Measurements from ENCODE around the gene RUFY3.
"Not testable (repeated sequence)": the region's sequence is repeated elsewhere in the genome, so short reads cannot be mapped to it uniquely, and the experiment has no call there.

RUFY3 gene

GRCh38 chr4:70721747-70722146, at the start of gene RUFY3:
Gene RUFY3, plus strand, starts transcription at chr4:70721964. Its CDS starts 610 bp downstream, at chr4:70722574.
- DNase-seq = no peak

DNA sequence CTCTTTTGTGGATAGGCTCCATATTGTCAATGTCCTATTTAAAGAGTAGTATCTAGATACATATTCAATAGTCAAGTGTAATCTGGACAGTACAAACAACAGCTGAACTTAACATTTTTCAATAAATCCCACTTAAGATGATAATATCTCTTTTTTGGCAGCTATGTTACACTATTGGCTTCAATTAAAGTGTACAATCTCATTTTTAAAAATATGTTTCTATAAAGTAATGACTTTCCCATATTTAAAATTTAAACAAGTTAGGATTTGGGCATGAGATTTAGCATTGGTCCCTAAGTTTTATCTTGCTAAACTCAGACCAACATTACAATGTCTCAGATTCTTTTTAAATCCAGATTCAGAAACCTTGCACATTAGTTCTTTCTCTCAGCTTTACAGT, 47.6 kb upstream of the RUFY3 start:
- DNase-seq = no peak

- no peak for DNase-seq
Observed at GRCh38 chr4:70674731-70675130, 47.0 kb upstream of the RUFY3 start.

GRCh38 chr4:70676554-70677090, 45.1 kb upstream of the RUFY3 start:
- no peak for DNase-seq

DNA sequence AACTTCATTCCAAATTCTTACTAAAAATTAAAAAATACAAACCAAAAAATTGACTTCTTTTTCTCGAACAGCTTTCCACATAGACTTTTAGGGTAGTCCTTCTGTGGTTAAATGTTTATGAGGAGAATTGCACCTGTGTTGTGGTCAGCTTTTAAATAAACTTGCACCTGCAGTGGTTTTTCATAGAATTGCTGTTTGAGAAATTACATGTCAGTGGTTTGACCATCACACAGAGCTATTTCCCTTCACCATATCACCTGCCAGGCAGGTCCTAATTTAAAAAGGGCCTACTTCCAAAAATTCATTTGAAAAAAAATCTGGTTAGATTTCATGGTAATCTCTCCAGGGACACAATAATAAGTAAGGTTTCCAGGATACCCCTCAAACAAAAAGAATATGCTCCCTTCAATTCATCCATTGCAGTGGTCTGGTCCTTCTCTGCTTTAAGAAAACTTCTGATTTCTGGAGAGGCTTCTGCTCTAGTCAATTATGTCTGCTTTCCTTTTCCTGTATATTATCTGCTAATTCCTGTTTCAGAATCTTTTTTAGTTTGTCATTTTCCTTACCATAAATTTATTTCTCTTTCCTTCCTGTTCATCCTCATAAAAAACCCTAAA, 43.3 kb upstream of the RUFY3 start:
- DNase-seq = no peak

DNA sequence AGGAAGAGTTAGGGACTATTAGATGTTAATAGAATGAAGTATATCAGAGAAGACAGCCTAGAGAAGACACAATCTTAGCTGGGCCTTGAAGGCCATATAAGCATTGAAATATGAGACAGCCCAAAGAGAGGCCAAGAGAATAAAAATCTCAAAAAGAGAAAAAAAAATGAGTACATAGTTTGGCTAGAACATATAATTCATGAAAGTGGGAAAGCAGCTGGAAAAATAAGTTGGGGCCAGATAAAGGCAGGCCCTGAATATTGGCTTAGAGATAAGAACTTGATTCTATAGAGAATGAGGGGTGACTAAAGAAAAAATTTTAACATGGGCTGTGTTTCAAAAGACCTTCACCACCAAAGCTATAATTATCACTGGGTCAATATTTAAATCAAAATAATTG, 40.8 kb upstream of the RUFY3 start:
- DNase-seq = no peak

GRCh38 chr4:70681704-70682103, 40.1 kb upstream of the RUFY3 start:
- DNase-seq = no peak

GRCh38 chr4:70682142-70682541, 39.6 kb upstream of the RUFY3 start:
- DNase-seq = not testable (repeated sequence)

- DNase-seq = no peak
Observed at GRCh38 chr4:70687392-70687791, 34.4 kb upstream of the RUFY3 start.

GRCh38 chr4:70687821-70688794, 33.7 kb upstream of the RUFY3 start, which contains the start of gene UTP3:
Gene UTP3, plus strand, starts transcription at chr4:70688532. Its CDS starts 146 bp downstream, at chr4:70688678.
- peak; percentile 95 for DNase-seq

GRCh38 chr4:70688795-70689231, 33.0 kb upstream of the RUFY3 start:
- peak; percentile 13 for DNase-seq

- no peak for DNase-seq
Observed at GRCh38 chr4:70691661-70692060, 30.1 kb upstream of the RUFY3 start.

GRCh38 chr4:70694633-70695032, 27.1 kb upstream of the RUFY3 start:
- DNase-seq = not testable (repeated sequence)

DNA sequence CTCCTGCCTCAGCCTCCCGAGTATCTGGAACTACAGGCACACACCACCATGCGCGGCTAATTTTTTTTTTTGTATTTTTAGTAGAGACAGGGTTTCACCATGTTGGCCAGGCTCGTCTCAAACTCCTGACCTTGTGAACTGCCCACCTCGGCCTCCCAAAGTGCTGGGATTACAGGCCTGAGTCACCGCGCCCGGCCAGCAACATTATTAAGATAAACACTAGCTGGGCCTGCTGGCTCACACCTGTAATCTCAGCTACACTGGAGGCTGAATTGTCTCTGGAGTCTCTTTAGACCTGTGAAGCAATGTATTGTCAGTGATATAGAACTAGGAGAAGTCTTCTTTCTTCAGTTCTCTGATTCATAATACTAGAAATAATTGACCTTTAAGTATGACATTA, 23.3 kb upstream of the RUFY3 start:
- DNase-seq = not testable (repeated sequence)

- no peak for DNase-seq
Observed at GRCh38 chr4:70700712-70701111, 21.1 kb upstream of the RUFY3 start.

GRCh38 chr4:70701271-70701670, 20.5 kb upstream of the RUFY3 start:
- no peak for DNase-seq

DNA sequence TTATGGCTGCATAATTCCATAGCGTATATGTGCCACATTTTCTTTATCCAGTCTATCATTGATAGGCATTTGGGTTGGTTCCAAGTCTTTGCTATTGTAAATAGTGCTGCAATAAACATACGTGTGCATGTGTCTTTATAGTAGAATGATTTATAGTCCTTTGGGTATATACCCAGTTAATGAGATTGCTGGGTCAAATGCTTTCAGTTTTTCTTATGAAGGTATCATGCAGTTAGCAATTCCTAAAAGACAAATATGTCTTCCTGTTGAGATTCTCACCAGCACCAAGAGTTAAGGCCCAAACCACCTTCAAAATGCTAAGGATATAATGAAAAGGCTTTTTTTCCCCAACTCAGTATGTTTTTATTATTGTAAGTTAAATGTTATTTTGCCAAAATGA, 19.2 kb upstream of the RUFY3 start:
- DNase-seq = not testable (repeated sequence)

GRCh38 chr4:70703619-70704214, 18.0 kb upstream of the RUFY3 start:
- no peak for DNase-seq

- DNase-seq = peak; percentile 38
Observed at GRCh38 chr4:70704215-70704930, 17.4 kb upstream of the RUFY3 start.

GRCh38 chr4:70704931-70705182, 16.9 kb upstream of the RUFY3 start:
- no peak for DNase-seq

- DNase-seq = peak; percentile 70
Observed at GRCh38 chr4:70705183-70706043, 16.4 kb upstream of the RUFY3 start.

DNA sequence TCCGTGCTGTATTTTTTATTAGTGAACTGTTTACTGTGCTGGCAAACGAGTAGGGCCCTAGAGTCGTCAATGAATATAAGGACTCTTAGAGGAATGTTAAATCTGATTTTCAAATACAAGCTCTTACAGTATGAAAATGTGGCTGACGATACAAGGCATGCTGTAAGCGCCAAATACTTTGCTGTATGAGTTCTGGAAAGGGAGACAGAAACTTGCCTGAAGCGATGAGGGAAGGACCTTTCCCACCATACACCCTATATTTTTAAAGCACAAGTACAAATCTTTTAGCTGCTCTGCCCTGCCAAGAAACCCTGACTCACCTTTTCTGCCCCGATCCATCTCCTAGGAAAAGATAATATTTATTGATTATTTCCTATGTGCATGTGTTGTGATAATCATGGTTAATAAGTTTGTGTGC, 15.7 kb upstream of the RUFY3 start:
- no peak for DNase-seq
